CD14-positive monocyte (primary cell): ENCODE results near the gene C17orf113. TPM values are rescaled to one million over a fixed set of nuclear protein-coding genes. Genes with fewer than 3 reads are reported as not detected.

Source experiments
- DNase-seq, 3 donors: peaks; one replicate each; pipeline ENCODE4 v3.0.0-alpha.2; 2011 to 2022
- H2AFZ ChIP-seq: 2 replicates; pipeline ENCODE4 v1.6.0; 2012; ENCODE audit warnings: mild to moderate bottlenecking, low read depth, low read length, inconsistent platforms; ENCODE audit not compliant: insufficient read depth, poor library complexity, severe bottlenecking
- H3K27ac ChIP-seq, 2 donors: 1 replicate in 1 of 2; 2 replicates in 1 of 2; pipeline ENCODE4 v1.5.1; 2012 to 2013; ENCODE audit warnings: low read length in 2 of 2, control low read depth in 1 of 2, inconsistent platforms in 1 of 2, low read depth in 1 of 2, mild to moderate bottlenecking in 1 of 2
- H3K27me3 ChIP-seq, 2 donors: one replicate each; pipeline versions ENCODE4 v1.6.0 to v1.6.1; 2011 to 2013; ENCODE audit warnings: low read length in 2 of 2; ENCODE audit not compliant: control insufficient read depth in 2 of 2, insufficient read depth in 2 of 2
- H3K36me3 ChIP-seq, 2 donors: replicated peaks in 1 of 2; 1 replicate in 1 of 2; 2 replicates in 1 of 2; pipeline versions ENCODE4 v1.5.1 to v1.6.1; 2012 to 2013; ENCODE audit warnings: low read length in 2 of 2, control low read depth in 1 of 2, inconsistent platforms in 1 of 2, mild to moderate bottlenecking in 1 of 2; ENCODE audit not compliant: insufficient read depth in 2 of 2, control insufficient read depth in 1 of 2
- H3K4me1 ChIP-seq, 2 donors: 1 replicate in 1 of 2; 2 replicates in 1 of 2; pipeline versions ENCODE4 v1.5.1 to v1.6.1; 2012 to 2013; ENCODE audit warnings: low read length in 2 of 2, control low read depth in 1 of 2, inconsistent platforms in 1 of 2, mild to moderate bottlenecking in 1 of 2, moderate library complexity in 1 of 2; ENCODE audit not compliant: insufficient read depth in 2 of 2, control insufficient read depth in 1 of 2
- H3K4me2 ChIP-seq: replicated peaks from 2 replicates; pipeline ENCODE3; 2012; ENCODE audit warnings: low read length, moderate library complexity, mild to moderate bottlenecking; ENCODE audit not compliant: poor library complexity, severe bottlenecking; ENCODE audit errors: extremely low read depth
- H3K4me3 ChIP-seq, 3 experiments: fragments of 200-600 bp in 1 of 3; sonication (generic) in 1 of 3; replicated peaks in 1 of 3; 1 replicate in 2 of 3; 2 replicates in 1 of 3; pipeline ENCODE4 v1.5.1; 2011 to 2013; ENCODE audit warnings: low read length in 3 of 3, mild to moderate bottlenecking in 3 of 3, control low read depth in 2 of 3, low read depth in 2 of 3, inconsistent platforms in 1 of 3, moderate library complexity in 1 of 3
- H3K79me2 ChIP-seq: 2 replicates; pipeline ENCODE4 v1.6.0; 2012; ENCODE audit warnings: mild to moderate bottlenecking, control low read depth, inconsistent platforms, low read length, moderate library complexity; ENCODE audit not compliant: insufficient read depth
- H3K9ac ChIP-seq: 2 replicates; pipeline ENCODE4 v1.6.0; 2017; ENCODE audit warnings: low read length, mild to moderate bottlenecking; ENCODE audit not compliant: insufficient read depth, poor library complexity, severe bottlenecking
- H3K9me3 ChIP-seq, 2 donors: replicated peaks in 1 of 2; 1 replicate in 1 of 2; 2 replicates in 1 of 2; pipeline versions ENCODE4 v1.5.1 to v1.6.1; 2012 to 2013; ENCODE audit warnings: low read length in 2 of 2, control low read depth in 1 of 2; ENCODE audit not compliant: control insufficient read depth in 1 of 2, insufficient read depth in 1 of 2
- H4K20me1 ChIP-seq: 2 replicates; pipeline ENCODE4 v1.6.0; 2012; ENCODE audit warnings: mild to moderate bottlenecking, low read length, control low read depth, moderate library complexity; ENCODE audit not compliant: insufficient read depth
- H3K27ac Mint-ChIP-seq, 7 donors: one replicate each; pipeline ENCODE4 v1.8.0; 2020; ENCODE audit warnings: mild to moderate bottlenecking in 7 of 7, mixed read lengths in 7 of 7, moderate library complexity in 6 of 7, inconsistent platforms in 2 of 7
- H3K27me3 Mint-ChIP-seq, 3 donors: one replicate each; pipeline ENCODE4 v1.8.0; 2021 to 2022; ENCODE audit warnings: low read depth in 3 of 3, mild to moderate bottlenecking in 3 of 3, mixed read lengths in 3 of 3, moderate library complexity in 3 of 3, inconsistent platforms in 1 of 3
- H3K36me3 Mint-ChIP-seq, 2 donors: one replicate each; pipeline ENCODE4 v1.8.0; 2020; ENCODE audit warnings: mixed read lengths in 2 of 2, inconsistent platforms in 1 of 2, mild to moderate bottlenecking in 1 of 2
- H3K4me1 Mint-ChIP-seq: one replicate; pipeline ENCODE4 v1.8.0; 2020; ENCODE audit warnings: mild to moderate bottlenecking, mixed read lengths
- H3K4me3 Mint-ChIP-seq, 2 donors: one replicate each; pipeline ENCODE4 v1.8.0; 2020; ENCODE audit warnings: mild to moderate bottlenecking in 2 of 2, mixed read lengths in 2 of 2, moderate library complexity in 1 of 2
- H3K9me3 Mint-ChIP-seq, 7 donors: one replicate each; pipeline ENCODE4 v1.8.0; 2020 to 2022; ENCODE audit warnings: mixed read lengths in 7 of 7, mild to moderate bottlenecking in 6 of 7, moderate library complexity in 6 of 7, inconsistent platforms in 2 of 7
- CTCF ChIP-seq: fragments of 200-600 bp; IDR thresholded peaks from one replicate; pipeline ENCODE4 v1.8.0; 2022; ENCODE audit warnings: antibody characterized with exemption, mild to moderate bottlenecking
- WGBS: methylation state at CpG from one replicate; pipeline ENCODE4 v1.1.5; 2013; ENCODE audit warnings: missing lambda C conversion rate; ENCODE audit not compliant: insufficient coverage; 5-methylcytosine and 5-hydroxymethylcytosine counted together
- intact Hi-C, 2 donors: fragments of 100-400 bp; cut with micrococcal nuclease; formaldehyde crosslinking; loops; one replicate each; pipeline versions ENCODE4 v1.15.0 to v1.15.1; 2023
- polyA plus RNA-seq, 3 donors: library from polyadenylated mRNA; depleted of rRNA in 1 of 3; unstranded in 2 of 3; stranded (reverse) in 1 of 3; fragments of 300-500 nt in 2 of 3; fragments of >200 nt in 1 of 3; fragmentation: Illumina TruSeq in 2 of 3; gene quantifications; 1 replicate in 2 of 3; 2 replicates in 1 of 3; pipeline ENCODE4 v1.2.3, GENCODE V29; 2012 to 2021

Gene C17orf113
- polyA plus RNA-seq, 3 donors, result 0.20 to 0.52 (median 0.28) TPM

GRCh38 chr17:42087736-42088705 is 37.6 kb upstream of the C17orf113 start:
- intact Hi-C loops, result no loop called here
- Mint-ChIP-seq H3K27ac (no peak overlapping the region), H3K36me3 (no peaks in the 10 kb centered on the region), H3K27me3 (peaks cover 5 to 7% (median 7%) of the 10 kb centered on the region in 3 donors), H3K4me1 (no peaks in the 10 kb centered on the region), H3K4me3 (no peak overlapping the region), H3K9me3 (no peaks in the 10 kb centered on the region)
- H3K27ac ChIP-seq, result no peak overlapping the region
- no peaks in the 10 kb centered on the region for H3K27me3 ChIP-seq
- no peak for DNase-seq
- H3K9me3 ChIP-seq, result no peaks in the 10 kb centered on the region
- H3K4me2 ChIP-seq, result no peak overlapping the region
- H3K4me1 ChIP-seq, result no peaks in the 10 kb centered on the region
- WGBS, result 100% methylated on average over 1 of the region's 20 CpGs
- no peaks in the 10 kb centered on the region for H3K79me2 ChIP-seq
- H3K4me3 ChIP-seq, result no peak overlapping the region
- TF ChIP-seq CTCF, result no peak
- no peak overlapping the region for H2AFZ ChIP-seq
- H3K36me3 ChIP-seq, result no peaks in the 10 kb centered on the region
- H3K9ac ChIP-seq, result no peak overlapping the region
- no peaks in the 10 kb centered on the region for H4K20me1 ChIP-seq

- H3K9ac ChIP-seq, result no peak overlapping the region
- Mint-ChIP-seq H3K27me3 (peaks cover 5 to 7% (median 6%) of the 10 kb centered on the region in 3 donors), H3K4me1 (no peaks in the 10 kb centered on the region), H3K9me3 (no peaks in the 10 kb centered on the region), H3K27ac (no peak overlapping the region), H3K4me3 (no peak overlapping the region), H3K36me3 (no peaks in the 10 kb centered on the region)
- no peaks in the 10 kb centered on the region for H3K9me3 ChIP-seq
- intact Hi-C loops, result no loop called here
- 67% methylated on average over 1 of the region's 7 CpGs for WGBS
- H3K36me3 ChIP-seq, result no peaks in the 10 kb centered on the region
- H3K27ac ChIP-seq, result no peak overlapping the region
- no peaks in the 10 kb centered on the region for H3K79me2 ChIP-seq
- no peaks in the 10 kb centered on the region for H4K20me1 ChIP-seq
- no peak for TF ChIP-seq CTCF
- no peaks in the 10 kb centered on the region for H3K4me1 ChIP-seq
- DNase-seq, result no peak
- H3K4me3 ChIP-seq, result no peak overlapping the region
- H2AFZ ChIP-seq, result no peak overlapping the region
- no peaks in the 10 kb centered on the region for H3K27me3 ChIP-seq
- no peak overlapping the region for H3K4me2 ChIP-seq
Observed at GRCh38 chr17:42087042-42087701, 36.8 kb upstream of the C17orf113 start.
